ENCODE measurements around the gene ZMIZ1. TPM values are rescaled to one million over a fixed set of nuclear protein-coding genes. Genes with fewer than 3 reads are reported as not detected.

ZMIZ1 gene
- total RNA-seq, 6 donors from 2014 or later, result 51.0 to 99.2 (median 91.8) TPM

DNA sequence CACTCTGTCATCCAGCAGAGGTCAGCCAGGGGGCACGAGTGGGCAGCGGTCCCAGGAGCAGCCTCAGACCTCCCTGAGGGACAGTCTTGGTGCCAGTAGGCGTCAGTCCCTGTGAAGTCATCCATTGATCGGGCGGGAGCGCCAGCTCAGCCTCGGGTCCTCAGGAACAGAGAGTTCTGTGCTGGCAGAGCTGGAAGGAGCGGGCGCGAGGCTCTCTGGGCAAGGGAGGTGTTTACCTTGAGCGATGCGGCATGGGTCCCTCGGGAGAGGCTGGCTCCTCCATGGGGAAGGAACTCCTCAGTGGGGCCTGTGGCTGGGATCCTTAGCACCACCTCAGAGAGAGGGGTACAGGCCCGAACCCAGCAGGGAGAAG lies 177.4 kb downstream of the ZMIZ1 start:
- Histone ChIP-seq H3K27ac (peak overlapping the region; percentile 81 to 87 (median 84)), H3K9me3 (no peaks in the 10 kb centered on the region), H3K4me3 (no peak overlapping the region), H3K4me1 (peaks cover 87 to 100% (median 92%) of the 10 kb centered on the region in 4 donors), H3K27me3 (no peaks in the 10 kb centered on the region), H3K36me3 (peaks cover 0 to 3% (median 0%) of the 10 kb centered on the region in 4 donors)
- no peak for ATAC-seq (ENCODE audit: low FRiP score in 2 of 2)
- whole genome bisulfite sequencing, 2 donors, result 50 to 77% methylated on average over 12 to 14 of the region's 14 CpGs
- no peak for TF ChIP-seq POLR2A (IDR thresholded peaks at IDR 0.05)
- TF ChIP-seq POLR2AphosphoS5 (IDR thresholded peaks at IDR 0.05), result peak; percentile 25 to 34
- TF ChIP-seq EP300 (IDR thresholded peaks at IDR 0.05), result peak in 2 of 4 donors; percentile 30 to 73
- DNase-seq, result peak in 1 of 2 donors; percentile 84

DNA sequence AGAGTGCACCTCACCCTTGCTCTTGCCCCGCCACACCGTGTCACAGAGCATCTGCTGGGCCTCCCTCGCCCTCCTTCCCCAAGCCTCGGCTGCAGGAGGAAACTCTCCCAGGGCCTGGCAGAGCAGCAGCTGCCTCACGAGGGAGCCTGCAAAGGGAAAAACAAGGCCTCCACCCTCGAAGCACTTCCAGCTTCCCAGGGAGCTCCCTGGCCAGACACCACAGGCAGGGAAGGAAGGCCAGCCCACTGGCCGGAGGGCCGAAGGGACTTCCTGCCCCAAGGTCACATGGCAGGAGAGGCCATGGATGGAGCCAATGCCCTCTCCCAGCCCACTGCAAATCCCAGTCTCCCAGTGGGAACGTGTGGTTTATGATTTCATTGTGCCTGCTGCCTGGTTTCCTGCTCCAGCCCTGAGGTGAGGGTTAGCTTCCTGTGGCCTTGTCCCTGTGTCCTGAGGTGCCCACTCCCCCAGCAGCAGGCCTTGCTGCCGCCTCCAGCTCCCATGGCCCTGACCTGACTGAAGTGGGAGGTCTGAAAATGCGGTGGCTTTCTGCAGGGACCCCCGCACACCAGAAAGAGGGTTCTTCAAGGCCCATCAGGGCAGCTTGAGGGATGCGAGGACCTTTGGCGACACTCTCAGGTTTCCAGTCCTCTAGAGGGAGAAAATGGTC lies 178.0 kb downstream of the ZMIZ1 start:
- Histone ChIP-seq H3K4me3 (no peak overlapping the region), H3K36me3 (peaks cover 0 to 6% (median 0%) of the 10 kb centered on the region in 4 donors), H3K4me1 (peaks cover 85 to 99% (median 87%) of the 10 kb centered on the region in 4 donors), H3K27ac (peak overlapping the region; percentile 81 to 87 (median 84)), H3K9me3 (no peaks in the 10 kb centered on the region), H3K27me3 (no peaks in the 10 kb centered on the region)
- peak in 1 of 2 donors; percentile 53 for DNase-seq
- TF ChIP-seq, protein P1, sequence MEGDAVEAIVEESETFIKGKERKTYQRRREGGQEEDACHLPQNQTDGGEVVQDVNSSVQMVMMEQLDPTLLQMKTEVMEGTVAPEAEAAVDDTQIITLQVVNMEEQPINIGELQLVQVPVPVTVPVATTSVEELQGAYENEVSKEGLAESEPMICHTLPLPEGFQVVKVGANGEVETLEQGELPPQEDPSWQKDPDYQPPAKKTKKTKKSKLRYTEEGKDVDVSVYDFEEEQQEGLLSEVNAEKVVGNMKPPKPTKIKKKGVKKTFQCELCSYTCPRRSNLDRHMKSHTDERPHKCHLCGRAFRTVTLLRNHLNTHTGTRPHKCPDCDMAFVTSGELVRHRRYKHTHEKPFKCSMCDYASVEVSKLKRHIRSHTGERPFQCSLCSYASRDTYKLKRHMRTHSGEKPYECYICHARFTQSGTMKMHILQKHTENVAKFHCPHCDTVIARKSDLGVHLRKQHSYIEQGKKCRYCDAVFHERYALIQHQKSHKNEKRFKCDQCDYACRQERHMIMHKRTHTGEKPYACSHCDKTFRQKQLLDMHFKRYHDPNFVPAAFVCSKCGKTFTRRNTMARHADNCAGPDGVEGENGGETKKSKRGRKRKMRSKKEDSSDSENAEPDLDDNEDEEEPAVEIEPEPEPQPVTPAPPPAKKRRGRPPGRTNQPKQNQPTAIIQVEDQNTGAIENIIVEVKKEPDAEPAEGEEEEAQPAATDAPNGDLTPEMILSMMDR (IDR thresholded peaks at IDR 0.05), result no peak
- TF ChIP-seq POLR2A (IDR thresholded peaks at IDR 0.05), result peak in 1 of 4 donors; percentile 14
- peak; percentile 34 to 39 for TF ChIP-seq POLR2AphosphoS5 (IDR thresholded peaks at IDR 0.05)
- TF ChIP-seq EP300 (IDR thresholded peaks at IDR 0.05), result no peak
- ATAC-seq (ENCODE audit: low FRiP score in 2 of 2), result peak; percentile 12 to 23
- WGBS, 2 donors, result 44 to 53% methylated on average over 11 to 12 of the region's 14 CpGs

DNA sequence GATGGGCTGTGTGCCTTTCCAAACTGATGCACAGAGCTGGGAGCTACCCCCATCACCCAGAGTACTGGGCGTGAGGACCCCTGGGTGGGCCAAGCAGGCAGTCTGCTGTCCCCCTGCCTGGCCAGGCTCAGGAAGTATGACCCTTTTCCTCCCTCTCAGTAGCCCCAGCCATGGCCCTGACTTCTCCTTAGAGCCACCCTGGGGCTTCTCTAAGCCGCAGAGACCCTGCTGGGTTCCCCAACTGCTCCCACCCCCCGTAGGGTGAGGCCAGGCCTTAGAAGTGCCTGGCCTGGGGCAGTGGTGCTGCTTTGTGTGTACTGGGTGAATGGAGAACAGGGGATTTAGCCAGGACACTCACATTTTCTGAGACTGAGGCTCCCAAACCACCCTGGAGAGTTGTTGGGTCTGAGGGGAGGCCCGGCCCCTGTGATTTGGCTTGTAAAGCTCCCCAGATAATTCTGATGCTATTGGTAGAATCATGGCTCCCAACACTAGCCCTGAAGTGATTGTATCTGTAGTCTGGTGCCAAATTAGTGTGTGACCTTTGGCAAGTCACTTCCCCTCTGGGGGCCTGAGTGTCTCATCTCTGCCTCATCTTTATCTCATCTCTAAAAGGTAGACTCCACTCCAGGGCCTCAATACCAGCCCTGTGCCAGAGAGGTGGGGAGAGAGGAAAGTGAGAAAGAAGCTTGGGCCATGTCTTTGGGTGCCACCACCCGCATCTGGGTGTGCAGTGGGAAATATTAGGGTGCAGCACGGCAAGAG lies 178.8 kb downstream of the ZMIZ1 start:
- no peak for ATAC-seq (ENCODE audit: low FRiP score in 2 of 2)
- no peak for DNase-seq
- Histone ChIP-seq H3K36me3 (peaks cover 0 to 6% (median 1%) of the 10 kb centered on the region in 4 donors), H3K4me1 (peaks cover 77 to 91% (median 84%) of the 10 kb centered on the region in 4 donors), H3K9me3 (no peaks in the 10 kb centered on the region), H3K4me3 (no peak overlapping the region), H3K27ac (peak overlapping the region; percentile 81 to 87 (median 84)), H3K27me3 (no peaks in the 10 kb centered on the region)
- no peak for TF ChIP-seq EP300 (IDR thresholded peaks at IDR 0.05)
- no peak for TF ChIP-seq POLR2AphosphoS5 (IDR thresholded peaks at IDR 0.05)
- 82 to 91% methylated on average over 4 to 6 of the region's 6 CpGs for WGBS, 2 donors

DNA sequence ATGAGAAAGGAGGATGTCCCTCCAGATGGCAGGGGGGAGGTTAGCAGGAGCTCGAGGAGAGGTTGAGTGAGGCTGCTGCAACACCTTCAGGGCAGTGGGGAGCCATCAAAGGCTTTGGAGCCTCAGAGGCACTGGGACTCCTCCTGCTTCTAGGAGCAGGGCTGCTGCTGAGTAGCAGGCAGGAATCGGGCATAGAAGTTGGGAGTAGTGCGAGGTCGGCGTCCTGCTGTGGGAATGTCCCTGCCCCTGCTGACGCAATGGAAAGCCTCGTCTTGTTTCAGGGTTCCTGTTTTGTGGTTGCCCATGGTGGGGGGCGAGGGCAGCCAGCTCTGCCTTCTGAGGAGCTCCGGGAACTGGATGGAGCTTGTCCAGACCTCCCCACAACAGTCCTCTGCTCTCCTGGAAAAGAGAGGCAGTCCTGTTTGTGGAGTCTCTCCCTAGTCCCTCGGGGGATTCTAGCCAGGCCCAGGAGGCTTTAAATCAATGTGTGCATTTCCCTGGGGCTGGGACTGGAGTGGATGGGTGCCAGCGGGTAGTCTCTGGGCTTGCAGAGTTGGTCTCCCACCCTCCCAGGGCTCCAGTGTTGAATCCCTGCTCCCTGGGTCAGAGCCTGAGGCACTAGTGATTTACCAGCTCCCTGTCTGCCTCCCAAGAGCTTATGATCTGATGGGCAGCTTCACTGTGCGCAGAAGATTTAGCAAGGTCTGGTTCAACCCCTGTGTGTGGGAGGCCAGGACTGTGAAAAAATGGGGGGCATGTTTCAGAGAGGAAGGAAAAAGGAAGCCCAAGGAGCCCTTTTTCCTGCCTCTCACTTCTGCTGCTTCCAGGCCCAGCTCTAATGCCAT lies 179.8 kb downstream of the ZMIZ1 start:
- peak in 1 of 4 donors; percentile 53 for TF ChIP-seq EP300 (IDR thresholded peaks at IDR 0.05)
- peak in 1 of 4 donors; percentile 50 for TF ChIP-seq POLR2A (IDR thresholded peaks at IDR 0.05)
- peak; percentile 52 to 57 for TF ChIP-seq POLR2AphosphoS5 (IDR thresholded peaks at IDR 0.05)
- TF ChIP-seq, protein P1 (IDR thresholded peaks at IDR 0.05), result no peak
- H3K4me3 ChIP-seq, result no peak overlapping the region
- no peaks in the 10 kb centered on the region for H3K27me3 ChIP-seq
- peak overlapping the region; percentile 81 to 87 (median 84) for H3K27ac ChIP-seq
- DNase-seq (peak in 1 of 2 donors; percentile 85), ATAC-seq (ENCODE audit: low FRiP score in 2 of 2) (peak in 1 of 2 donors; percentile 42)
- peaks cover 74 to 91% (median 83%) of the 10 kb centered on the region in 4 donors for H3K4me1 ChIP-seq
- peaks cover 0 to 6% (median 2%) of the 10 kb centered on the region in 4 donors for H3K36me3 ChIP-seq
- 41 to 59% methylated on average over 7 to 11 of the region's 12 CpGs for WGBS, 2 donors
- no peaks in the 10 kb centered on the region for H3K9me3 ChIP-seq

DNA sequence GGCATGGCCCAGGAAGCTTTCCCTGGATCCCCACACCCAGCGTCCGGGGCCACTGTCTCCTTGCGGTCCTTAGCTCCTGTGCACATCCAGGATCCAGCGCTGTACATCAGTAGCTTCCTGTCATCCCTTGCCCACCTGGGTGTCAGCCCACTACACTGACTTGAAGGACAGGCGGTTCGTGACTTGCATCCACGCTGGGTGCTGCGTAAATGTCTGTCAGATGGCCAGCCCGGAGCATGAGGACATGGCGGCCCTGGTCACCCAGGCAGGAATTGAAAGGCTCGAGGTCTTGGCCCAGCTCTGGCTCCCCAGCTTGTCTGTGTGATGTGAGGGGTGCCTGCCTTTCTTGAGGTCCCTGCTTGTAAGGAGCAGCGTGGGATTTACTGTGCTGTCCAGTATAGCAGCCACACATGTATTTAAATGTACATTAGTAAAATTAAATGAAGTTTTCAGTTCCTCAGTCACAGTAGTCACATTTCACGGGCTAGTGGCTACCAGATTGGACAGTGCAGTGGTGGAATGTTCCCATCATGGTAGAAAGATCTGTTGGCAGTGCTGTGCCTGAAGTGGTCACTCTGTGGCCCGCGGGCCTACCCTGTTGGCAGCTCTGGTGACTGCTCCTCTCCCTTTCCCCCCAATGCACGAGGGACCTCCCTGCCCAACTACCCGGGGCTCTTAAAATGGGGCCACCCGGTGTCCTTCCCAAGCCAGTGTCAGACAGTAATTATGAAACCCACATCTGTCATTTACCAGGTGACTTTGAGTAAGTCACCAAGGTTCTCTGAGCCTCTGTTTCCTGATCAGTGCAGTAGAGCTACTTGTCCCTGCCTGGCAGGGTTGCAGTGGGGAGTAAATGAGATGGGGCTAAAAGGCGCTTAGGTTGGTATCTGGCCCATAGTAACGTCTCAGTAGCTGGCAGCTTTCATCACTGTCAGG lies 180.7 kb downstream of the ZMIZ1 start:
- Histone ChIP-seq H3K36me3 (peaks cover 0 to 3% (median 1%) of the 10 kb centered on the region in 4 donors), H3K4me3 (no peak overlapping the region), H3K27ac (peak overlapping the region; percentile 81 to 87 (median 84)), H3K9me3 (no peaks in the 10 kb centered on the region), H3K27me3 (no peaks in the 10 kb centered on the region), H3K4me1 (peaks cover 68 to 88% (median 76%) of the 10 kb centered on the region in 4 donors)
- DNase-seq (no peak), ATAC-seq (ENCODE audit: low FRiP score in 2 of 2) (no peak)
- TF ChIP-seq POLR2A (IDR thresholded peaks at IDR 0.05), result peak in 1 of 4 donors; percentile 3
- no peak for TF ChIP-seq POLR2AphosphoS5 (IDR thresholded peaks at IDR 0.05)
- TF ChIP-seq EP300 (IDR thresholded peaks at IDR 0.05), result no peak
- 82 to 84% methylated on average over 13 to 20 of the region's 20 CpGs for WGBS, 2 donors
